CD4-positive, alpha-beta T cell (primary cell): ENCODE results near the gene ACER3. TPM values are rescaled to one million over a fixed set of nuclear protein-coding genes. Genes with fewer than 3 reads are reported as not detected.

Source experiments
- ATAC-seq: fragments of 200-7000 bp; cut with Tn5 transposase; one replicate; pipeline ENCODE4 v1.10.0; 2022; ENCODE audit warnings: mild to moderate bottlenecking; ENCODE audit not compliant: poor library complexity
- CTCF ChIA-PET: fragments of 350-600 bp; sonication (Branson Sonifier 250); formaldehyde crosslinking; loops from one replicate; lab custom pipeline; 2021; ENCODE audit warnings: antibody characterized with exemption, inconsistent platforms; lab: Charles Lee
- POLR2A ChIA-PET: fragments of 350-600 bp; sonication (Branson Sonifier 250); formaldehyde crosslinking; loops from one replicate; lab custom pipeline; 2021; ENCODE audit warnings: antibody characterized with exemption, inconsistent platforms; lab: Charles Lee
- DNase-seq, 14 experiments: peaks; one replicate each; pipeline ENCODE4 v3.0.0-alpha.2; 2013 to 2020; ENCODE audit warnings: mixed read lengths in 2 of 14
- H3K27ac ChIP-seq, 2 donors: one replicate each; pipeline versions ENCODE4 v1.5.1 to v1.7.0; 2013; ENCODE audit warnings: low read length in 2 of 2, low read depth in 1 of 2, mild to moderate bottlenecking in 1 of 2
- H3K27me3 ChIP-seq, 2 experiments: 1 replicate in 1 of 2; 2 replicates in 1 of 2; pipeline versions ENCODE4 v1.6.1 to v1.7.0; 2013; ENCODE audit warnings: low read length in 2 of 2, control low read depth in 1 of 2, mild to moderate bottlenecking in 1 of 2, moderate library complexity in 1 of 2; ENCODE audit not compliant: insufficient read depth in 2 of 2, control insufficient read depth in 1 of 2
- H3K36me3 ChIP-seq: one replicate; pipeline ENCODE4 v1.6.1; 2013; ENCODE audit warnings: low read length, control low read depth; ENCODE audit not compliant: insufficient read depth
- H3K4me1 ChIP-seq: one replicate; pipeline ENCODE4 v1.6.1; 2013; ENCODE audit warnings: low read length, control low read depth; ENCODE audit not compliant: insufficient read depth
- H3K4me3 ChIP-seq: one replicate; pipeline ENCODE4 v1.5.1; 2013; ENCODE audit warnings: mild to moderate bottlenecking, low read length, moderate library complexity
- H3K9me3 ChIP-seq, 2 experiments: 1 replicate in 1 of 2; 2 replicates in 1 of 2; pipeline versions ENCODE4 v1.6.1 to v1.7.0; 2013; ENCODE audit warnings: low read length in 2 of 2, mild to moderate bottlenecking in 2 of 2, control low read depth in 1 of 2, moderate library complexity in 1 of 2; ENCODE audit not compliant: control insufficient read depth in 1 of 2, insufficient read depth in 1 of 2
- H3K27ac Mint-ChIP-seq: one replicate; pipeline ENCODE4 v1.8.0; 2020; ENCODE audit warnings: mixed read lengths
- H3K27me3 Mint-ChIP-seq: one replicate; pipeline ENCODE4 v1.8.0; 2021; ENCODE audit warnings: mixed read lengths
- H3K36me3 Mint-ChIP-seq: one replicate; pipeline ENCODE4 v1.8.0; 2021; ENCODE audit warnings: low read depth, mixed read lengths
- H3K4me1 Mint-ChIP-seq: one replicate; pipeline ENCODE4 v1.8.0; 2021; ENCODE audit warnings: low read depth, mixed read lengths
- H3K4me3 Mint-ChIP-seq: one replicate; pipeline ENCODE4 v1.8.0; 2020; ENCODE audit warnings: mild to moderate bottlenecking, mixed read lengths
- H3K9me3 Mint-ChIP-seq: one replicate; pipeline ENCODE4 v1.8.0; 2020; ENCODE audit warnings: mixed read lengths
- CTCF ChIP-seq: fragments of 200-600 bp; IDR thresholded peaks from one replicate; pipeline ENCODE4 v1.8.0; 2022; ENCODE audit warnings: antibody characterized with exemption, mild to moderate bottlenecking
- intact Hi-C, 2 experiments: fragments of 100-400 bp; cut with DNase I in 1 of 2; cut with micrococcal nuclease in 1 of 2; formaldehyde crosslinking; loops; one replicate each; pipeline versions ENCODE4 v1.15.1 to v1.9.0; 2023 to 2025; cut with DNase I, micrococcal nuclease
- total RNA-seq, 174 experiments: library from RNA in 2 of 174; stranded (reverse) in 2 of 174; gene quantifications; one replicate each; pipeline ENCODE4 v1.2.3 and lab custom pipeline; 2021 to 2026

The ACER3 gene
- total RNA-seq, 2 experiments from 2014 or later = 6.4 to 7.0 TPM

GRCh38 chr11:76831686-76832310, 28.9 kb upstream of the ACER3 start:
- ATAC-seq = no peak
- Histone ChIP-seq H3K4me1 (no peaks in the 10 kb centered on the region), H3K4me3 (no peak overlapping the region), H3K9me3 (no peaks in the 10 kb centered on the region), H3K27ac (no peak overlapping the region), H3K36me3 (no peaks in the 10 kb centered on the region), H3K27me3 (peaks cover 0 to 4% of the 10 kb centered on the region in 2 experiments)
- ChIA-PET POLR2A (no interaction called here), CTCF (no interaction called here)
- Mint-ChIP-seq H3K36me3 (no peaks in the 10 kb centered on the region), H3K4me3 (no peak overlapping the region), H3K9me3 (no peaks in the 10 kb centered on the region), H3K4me1 (no peaks in the 10 kb centered on the region), H3K27ac (no peak overlapping the region), H3K27me3 (peaks cover 4% of the 10 kb centered on the region)
- intact Hi-C loops = no loop called here
- no peak for TF ChIP-seq CTCF
- DNase-seq = no peak

- ChIA-PET POLR2A (no interaction called here), CTCF (no interaction called here)
- TF ChIP-seq CTCF = no peak
- H3K4me3 ChIP-seq = no peak overlapping the region
- no peaks in the 10 kb centered on the region for H3K36me3 ChIP-seq
- no peak overlapping the region for H3K27ac ChIP-seq
- H3K36me3 Mint-ChIP-seq = no peaks in the 10 kb centered on the region
- no peaks in the 10 kb centered on the region for H3K4me1 ChIP-seq
- H3K4me1 Mint-ChIP-seq = no peaks in the 10 kb centered on the region
- H3K9me3 ChIP-seq = no peaks in the 10 kb centered on the region
- no peaks in the 10 kb centered on the region for H3K9me3 Mint-ChIP-seq
- intact Hi-C loops = no loop called here
- H3K27ac Mint-ChIP-seq = no peak overlapping the region
- no peak for ATAC-seq
- H3K27me3 ChIP-seq = peaks cover 0 to 4% of the 10 kb centered on the region in 2 experiments
- DNase-seq = no peak
- no peak overlapping the region for H3K4me3 Mint-ChIP-seq
- H3K27me3 Mint-ChIP-seq = peaks cover 4% of the 10 kb centered on the region
Observed at GRCh38 chr11:76832361-76832760, 28.4 kb upstream of the ACER3 start.

- ChIA-PET CTCF (no interaction called here), POLR2A (no interaction called here)
- no peaks in the 10 kb centered on the region for H3K36me3 ChIP-seq
- intact Hi-C loops = no loop called here
- ATAC-seq = no peak
- H3K4me3 ChIP-seq = no peak overlapping the region
- no peak for TF ChIP-seq CTCF
- peaks cover 4 to 10% of the 10 kb centered on the region in 2 experiments for H3K27me3 ChIP-seq
- H3K4me1 ChIP-seq = no peaks in the 10 kb centered on the region
- H3K27ac ChIP-seq = no peak overlapping the region
- no peaks in the 10 kb centered on the region for H3K36me3 Mint-ChIP-seq
- no peak for DNase-seq
- H3K4me3 Mint-ChIP-seq = no peak overlapping the region
- H3K27me3 Mint-ChIP-seq = peaks cover 10% of the 10 kb centered on the region
- no peaks in the 10 kb centered on the region for H3K4me1 Mint-ChIP-seq
- H3K9me3 Mint-ChIP-seq = no peaks in the 10 kb centered on the region
- H3K9me3 ChIP-seq = no peaks in the 10 kb centered on the region
- no peak overlapping the region for H3K27ac Mint-ChIP-seq
Observed at GRCh38 chr11:76834151-76834550, 26.6 kb upstream of the ACER3 start.
